HCT116 (cell line): ENCODE measurements around the gene RTN4RL1. TPM values are rescaled to one million over a fixed set of nuclear protein-coding genes. Genes with fewer than 3 reads are reported as not detected.

Experiments
- ATAC-seq: fragments of 200-7000 bp; cut with Tn5 transposase; 2 replicates; pipeline ENCODE4 v1.9.1; 2020; ENCODE audit warnings: mild to moderate bottlenecking, moderate library complexity
- BruUV-seq: library from RNA; stranded (reverse); fragments of 400-500 nt; replicated peaks from 2 replicates; lab custom pipeline; 2021; lab: Mats Ljungman, UMichigan
- CTCF ChIA-PET: fragments of 300-600 bp; sonication (Branson Sonifier 250); formaldehyde crosslinking; loops from one replicate; lab custom pipeline; 2021; ENCODE audit warnings: antibody characterized with exemption; lab: Charles Lee
- POLR2A ChIA-PET: fragments of 300-600, 350-600 bp; sonication (Branson Sonifier 250); formaldehyde crosslinking; loops from one replicate; lab custom pipeline; 2021; ENCODE audit warnings: antibody characterized with exemption; lab: Charles Lee
- RAD21 ChIA-PET, 2 experiments: fragments of 300-600 bp; sonication (Branson Sonifier 250); formaldehyde crosslinking; loops; one replicate each; lab custom pipeline; 2023; ENCODE audit warnings: low total read pairs in 2 of 2; ENCODE audit not compliant: uncharacterized antibody in 2 of 2, unreplicated experiment in 2 of 2, low non-redundant PET in 1 of 2; lab: Charles Lee
- DNase-seq: peaks from one replicate; pipeline ENCODE4 v3.0.0-alpha.2; 2010; ENCODE audit warnings: low read depth, low spot score
- H2AFZ ChIP-seq: fragments of 200-600 bp; shearing (Covaris generic), sonication (generic); 2 replicates; pipeline ENCODE4 v1.6.1; 2017; ENCODE audit warnings: low read depth, mixed run types, mixed read lengths, antibody characterized with exemption, low read length; ENCODE audit not compliant: poor library complexity, severe bottlenecking
- H3K27ac ChIP-seq: 2 replicates; pipeline ENCODE4 v1.5.1; 2012; ENCODE audit warnings: low read depth, low read length
- H3K27me3 ChIP-seq: fragments of 200-600 bp; sonication (generic); 2 replicates; pipeline ENCODE4 v1.6.1; 2016; ENCODE audit warnings: mixed run types, low read length, mixed read lengths; ENCODE audit not compliant: insufficient read depth
- H3K36me3 ChIP-seq, 2 experiments: fragments of 200-500 bp in 1 of 2; fragments of 200-600 bp in 1 of 2; sonication (Bioruptor generic) in 1 of 2; sonication (generic) in 1 of 2; 2 replicates each; pipeline versions ENCODE4 v1.5.1 to v1.6.1; 2014 to 2016; ENCODE audit warnings: low read length in 2 of 2, inconsistent platforms in 1 of 2, mixed read lengths in 1 of 2, mixed run types in 1 of 2; ENCODE audit not compliant: insufficient read depth in 2 of 2, control insufficient read depth in 1 of 2
- H3K4me1 ChIP-seq, 2 experiments: fragments of 200-600 bp in 1 of 2; sonication (generic) in 1 of 2; 2 replicates each; pipeline versions ENCODE4 v1.5.1 to v1.6.1; 2012 to 2017; ENCODE audit warnings: low read length in 2 of 2, inconsistent platforms in 1 of 2, mild to moderate bottlenecking in 1 of 2, mixed read lengths in 1 of 2, mixed run types in 1 of 2, moderate library complexity in 1 of 2; ENCODE audit not compliant: insufficient read depth in 2 of 2, control insufficient read depth in 1 of 2
- H3K4me2 ChIP-seq: fragments of 200-600 bp; sonication (generic); 2 replicates; pipeline ENCODE4 v1.6.1; 2017; ENCODE audit warnings: mixed run types, low read length, mixed read lengths
- H3K4me3 ChIP-seq, 2 experiments: fragments of 200-600 bp in 1 of 2; sonication (generic) in 1 of 2; replicated peaks in 1 of 2; 2 replicates each; pipeline ENCODE4 v1.5.1; 2011 to 2016; ENCODE audit warnings: low read length in 2 of 2, control low read depth in 1 of 2, low read depth in 1 of 2, mild to moderate bottlenecking in 1 of 2, mixed read lengths in 1 of 2, mixed run types in 1 of 2
- H3K79me2 ChIP-seq: fragments of 200-600 bp; sonication (generic); 2 replicates; pipeline ENCODE4 v1.6.1; 2017; ENCODE audit warnings: mild to moderate bottlenecking, mixed run types, low read length, moderate library complexity, mixed read lengths; ENCODE audit not compliant: insufficient read depth
- H3K9ac ChIP-seq: fragments of 200-600 bp; sonication (generic); 2 replicates; pipeline ENCODE4 v1.6.1; 2016; ENCODE audit warnings: low read length, mixed read lengths
- H3K9me2 ChIP-seq: fragments of 200-600 bp; sonication (generic), shearing (Covaris generic); 2 replicates; pipeline ENCODE4 v1.6.1; 2017; ENCODE audit warnings: mixed run types, mild to moderate bottlenecking, moderate library complexity; ENCODE audit not compliant: insufficient read depth
- H3K9me3 ChIP-seq, 2 experiments: fragments of 200-500 bp in 1 of 2; fragments of 200-600 bp in 1 of 2; sonication (Bioruptor generic) in 1 of 2; sonication (generic) in 1 of 2; 2 replicates each; pipeline ENCODE4 v1.6.1; 2014 to 2017; ENCODE audit warnings: low read length in 2 of 2, mixed read lengths in 2 of 2, inconsistent platforms in 1 of 2, low read depth in 1 of 2, mild to moderate bottlenecking in 1 of 2, mixed run types in 1 of 2, moderate library complexity in 1 of 2; ENCODE audit not compliant: control insufficient read depth in 1 of 2, insufficient read depth in 1 of 2
- H4K20me1 ChIP-seq: fragments of 200-600 bp; sonication (generic), shearing (Covaris generic); 2 replicates; pipeline ENCODE4 v1.6.1; 2017; ENCODE audit warnings: mixed run types, mild to moderate bottlenecking, moderate library complexity; ENCODE audit not compliant: insufficient read depth
- CBX3 ChIP-seq: IDR thresholded peaks from 2 replicates; pipeline ENCODE4 v1.6.1; 2012; ENCODE audit warnings: low read depth
- CEBPB ChIP-seq: IDR thresholded peaks from 2 replicates; pipeline ENCODE4 v1.6.1; 2012; ENCODE audit warnings: low read depth
- EZH2phosphoT487 ChIP-seq: fragments of 200-600 bp; IDR thresholded peaks from 2 replicates; pipeline ENCODE4 v1.6.1; 2018; ENCODE audit warnings: antibody characterized with exemption, borderline replicate concordance
- FOSL1 ChIP-seq: IDR thresholded peaks from 2 replicates; pipeline ENCODE4 v1.6.1; 2012; ENCODE audit warnings: low read depth
- JUND ChIP-seq: IDR thresholded peaks from 2 replicates; pipeline ENCODE4 v1.6.1; 2012
- TCF7L2 ChIP-seq: IDR thresholded peaks from 2 replicates; pipeline ENCODE4 v1.7.0; 2011; ENCODE audit warnings: borderline replicate concordance, inconsistent platforms; ENCODE audit not compliant: insufficient read depth, insufficient read length; ENCODE audit errors: extremely low read depth
- intact Hi-C: fragments of 100-400 bp; cut with micrococcal nuclease; formaldehyde crosslinking; loops from 2 replicates; pipeline ENCODE4 v1.10.0; 2022
- total RNA-seq: library from RNA; stranded (reverse); gene quantifications from one replicate; pipeline ENCODE4 v1.2.1, GENCODE V29; 2021; ENCODE audit not compliant: unreplicated experiment
- TF ChIP-seq, protein P1 (sequence below): IDR thresholded peaks from 2 replicates; pipeline ENCODE4 v1.6.1; 2012; ENCODE audit warnings: low read depth
- TF ChIP-seq, protein P2 (sequence below), 3 experiments: fragments of 200-600 bp in 1 of 3; sonication (generic) in 1 of 3; IDR thresholded peaks in 2 of 3; conservative IDR thresholded peaks in 1 of 3; 2 replicates each; pipeline ENCODE4 v1.5.1; 2012 to 2017; ENCODE audit warnings: low read depth in 2 of 3, low read length in 2 of 3, antibody characterized with exemption in 1 of 3, borderline replicate concordance in 1 of 3, control low read depth in 1 of 3, mild to moderate bottlenecking in 1 of 3, mixed read lengths in 1 of 3, mixed run types in 1 of 3, moderate library complexity in 1 of 3; ENCODE audit not compliant: insufficient read depth in 1 of 3
- TF ChIP-seq, protein P3 (sequence below): IDR thresholded peaks from 2 replicates; pipeline ENCODE4 v1.6.1; 2012
- TF ChIP-seq, protein P4 (sequence below): IDR thresholded peaks from 2 replicates; pipeline ENCODE4 v1.6.1; 2011; ENCODE audit warnings: mild to moderate bottlenecking, low read length, moderate library complexity; ENCODE audit not compliant: insufficient replicate concordance; ENCODE audit errors: extremely low read depth

Gene RTN4RL1
- total RNA-seq, 1 experiment from 2014 or later, result 3.7 TPM

DNA sequence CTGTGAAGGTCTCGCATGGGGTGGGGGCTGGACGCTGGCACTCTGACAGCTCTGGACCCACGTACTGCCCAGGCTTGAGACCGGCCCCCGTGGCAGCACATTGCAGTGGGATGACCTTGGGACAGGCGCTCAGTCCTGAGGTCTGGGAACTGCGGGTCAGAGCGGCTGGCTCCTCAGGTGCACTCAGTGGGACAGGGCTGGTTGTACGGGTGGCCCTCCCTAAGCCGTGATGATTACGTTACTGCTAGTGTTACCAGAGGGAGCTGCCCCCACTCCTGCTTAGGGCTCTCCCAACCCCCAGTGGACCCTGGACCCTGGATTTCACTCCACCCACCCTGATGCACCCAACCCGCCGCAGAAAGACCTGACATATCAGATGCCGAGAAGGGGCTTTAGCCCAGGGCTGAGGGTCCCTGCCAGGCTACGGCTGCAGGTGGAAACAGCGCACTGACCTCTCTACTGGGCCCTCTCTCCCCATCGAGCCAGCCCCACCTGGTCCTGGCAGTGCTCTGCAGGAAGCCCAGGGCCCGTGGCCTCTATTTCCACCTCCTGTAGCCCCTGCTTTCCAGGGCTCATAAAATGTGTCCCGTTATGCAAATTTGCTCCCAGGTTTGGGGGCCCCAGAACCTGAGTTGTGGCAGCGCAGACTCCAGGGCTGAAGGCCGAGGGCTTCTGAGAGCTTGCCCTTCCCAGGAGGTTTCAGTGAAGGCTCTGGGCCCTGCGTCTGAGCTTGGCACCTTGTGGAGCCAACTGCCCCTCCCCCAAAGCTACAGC lies 77.2 kb downstream of the RTN4RL1 start (continued):
- TF ChIP-seq, protein P1, sequence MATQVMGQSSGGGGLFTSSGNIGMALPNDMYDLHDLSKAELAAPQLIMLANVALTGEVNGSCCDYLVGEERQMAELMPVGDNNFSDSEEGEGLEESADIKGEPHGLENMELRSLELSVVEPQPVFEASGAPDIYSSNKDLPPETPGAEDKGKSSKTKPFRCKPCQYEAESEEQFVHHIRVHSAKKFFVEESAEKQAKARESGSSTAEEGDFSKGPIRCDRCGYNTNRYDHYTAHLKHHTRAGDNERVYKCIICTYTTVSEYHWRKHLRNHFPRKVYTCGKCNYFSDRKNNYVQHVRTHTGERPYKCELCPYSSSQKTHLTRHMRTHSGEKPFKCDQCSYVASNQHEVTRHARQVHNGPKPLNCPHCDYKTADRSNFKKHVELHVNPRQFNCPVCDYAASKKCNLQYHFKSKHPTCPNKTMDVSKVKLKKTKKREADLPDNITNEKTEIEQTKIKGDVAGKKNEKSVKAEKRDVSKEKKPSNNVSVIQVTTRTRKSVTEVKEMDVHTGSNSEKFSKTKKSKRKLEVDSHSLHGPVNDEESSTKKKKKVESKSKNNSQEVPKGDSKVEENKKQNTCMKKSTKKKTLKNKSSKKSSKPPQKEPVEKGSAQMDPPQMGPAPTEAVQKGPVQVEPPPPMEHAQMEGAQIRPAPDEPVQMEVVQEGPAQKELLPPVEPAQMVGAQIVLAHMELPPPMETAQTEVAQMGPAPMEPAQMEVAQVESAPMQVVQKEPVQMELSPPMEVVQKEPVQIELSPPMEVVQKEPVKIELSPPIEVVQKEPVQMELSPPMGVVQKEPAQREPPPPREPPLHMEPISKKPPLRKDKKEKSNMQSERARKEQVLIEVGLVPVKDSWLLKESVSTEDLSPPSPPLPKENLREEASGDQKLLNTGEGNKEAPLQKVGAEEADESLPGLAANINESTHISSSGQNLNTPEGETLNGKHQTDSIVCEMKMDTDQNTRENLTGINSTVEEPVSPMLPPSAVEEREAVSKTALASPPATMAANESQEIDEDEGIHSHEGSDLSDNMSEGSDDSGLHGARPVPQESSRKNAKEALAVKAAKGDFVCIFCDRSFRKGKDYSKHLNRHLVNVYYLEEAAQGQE, result no peak
- TF ChIP-seq EZH2phosphoT487 (no peak), FOSL1 (no peak)

DNA sequence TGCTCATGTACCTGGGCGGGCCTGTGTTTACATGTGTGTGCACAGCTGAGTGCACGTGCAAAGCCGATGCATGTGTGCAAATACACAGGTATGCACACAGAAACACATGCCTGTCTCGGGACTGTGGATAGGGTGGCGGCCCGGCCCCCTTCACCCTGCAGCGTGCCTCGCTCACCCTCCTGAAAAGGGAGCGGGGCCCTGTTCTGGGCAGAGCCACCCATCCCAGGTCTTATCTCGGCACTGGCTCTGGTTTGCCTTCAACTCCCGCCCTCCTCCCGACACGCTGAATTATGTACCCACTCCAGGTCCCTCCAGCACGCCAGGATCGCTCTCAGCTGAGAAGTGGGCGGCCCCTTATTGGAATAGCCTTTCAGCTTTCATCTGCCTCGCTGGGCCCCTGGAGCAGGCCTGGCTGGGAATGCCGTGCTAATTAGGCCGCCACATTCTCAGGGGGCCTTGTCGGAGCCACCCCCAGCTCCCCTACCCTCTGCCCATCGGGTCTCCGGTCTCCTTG lies 77.8 kb downstream of the RTN4RL1 start:
- Histone ChIP-seq H3K27me3 (no peaks in the 10 kb centered on the region), H3K4me1 (no peaks in the 10 kb centered on the region), H3K9ac (no peak overlapping the region), H3K27ac (no peak overlapping the region), H3K9me2 (no peaks in the 10 kb centered on the region), H3K4me2 (no peak overlapping the region), H4K20me1 (no peaks in the 10 kb centered on the region), H3K79me2 (no peaks in the 10 kb centered on the region), H3K36me3 (no peaks in the 10 kb centered on the region), H3K4me3 (no peak overlapping the region), H3K9me3 (no peaks in the 10 kb centered on the region), H2AFZ (no peak overlapping the region)
- POLR2A ChIA-PET, result no interaction called here
- RAD21 ChIA-PET, result no interaction called here
- BruUV-seq, result no TSS peak
- ATAC-seq (no peak), DNase-seq (no peak)
- intact Hi-C loops, result no loop called here
- CTCF ChIA-PET, result no interaction called here
- TF ChIP-seq, protein P2, sequence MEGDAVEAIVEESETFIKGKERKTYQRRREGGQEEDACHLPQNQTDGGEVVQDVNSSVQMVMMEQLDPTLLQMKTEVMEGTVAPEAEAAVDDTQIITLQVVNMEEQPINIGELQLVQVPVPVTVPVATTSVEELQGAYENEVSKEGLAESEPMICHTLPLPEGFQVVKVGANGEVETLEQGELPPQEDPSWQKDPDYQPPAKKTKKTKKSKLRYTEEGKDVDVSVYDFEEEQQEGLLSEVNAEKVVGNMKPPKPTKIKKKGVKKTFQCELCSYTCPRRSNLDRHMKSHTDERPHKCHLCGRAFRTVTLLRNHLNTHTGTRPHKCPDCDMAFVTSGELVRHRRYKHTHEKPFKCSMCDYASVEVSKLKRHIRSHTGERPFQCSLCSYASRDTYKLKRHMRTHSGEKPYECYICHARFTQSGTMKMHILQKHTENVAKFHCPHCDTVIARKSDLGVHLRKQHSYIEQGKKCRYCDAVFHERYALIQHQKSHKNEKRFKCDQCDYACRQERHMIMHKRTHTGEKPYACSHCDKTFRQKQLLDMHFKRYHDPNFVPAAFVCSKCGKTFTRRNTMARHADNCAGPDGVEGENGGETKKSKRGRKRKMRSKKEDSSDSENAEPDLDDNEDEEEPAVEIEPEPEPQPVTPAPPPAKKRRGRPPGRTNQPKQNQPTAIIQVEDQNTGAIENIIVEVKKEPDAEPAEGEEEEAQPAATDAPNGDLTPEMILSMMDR (IDR thresholded peaks at IDR 0.05 in 2 of 3, conservative IDR thresholded peaks at IDR 0.05 in 1 of 3; ENCODE audit: borderline replicate concordance in 1 of 3, insufficient read depth in 1 of 3, low read depth in 2 of 3, low read length in 2 of 3), result no peak
- TF ChIP-seq JUND (no peak), CEBPB (no peak), CBX3 (no peak), TCF7L2 (no peak)
- TF ChIP-seq, protein P3, sequence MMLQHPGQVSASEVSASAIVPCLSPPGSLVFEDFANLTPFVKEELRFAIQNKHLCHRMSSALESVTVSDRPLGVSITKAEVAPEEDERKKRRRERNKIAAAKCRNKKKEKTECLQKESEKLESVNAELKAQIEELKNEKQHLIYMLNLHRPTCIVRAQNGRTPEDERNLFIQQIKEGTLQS, result no peak
- TF ChIP-seq, protein P4, sequence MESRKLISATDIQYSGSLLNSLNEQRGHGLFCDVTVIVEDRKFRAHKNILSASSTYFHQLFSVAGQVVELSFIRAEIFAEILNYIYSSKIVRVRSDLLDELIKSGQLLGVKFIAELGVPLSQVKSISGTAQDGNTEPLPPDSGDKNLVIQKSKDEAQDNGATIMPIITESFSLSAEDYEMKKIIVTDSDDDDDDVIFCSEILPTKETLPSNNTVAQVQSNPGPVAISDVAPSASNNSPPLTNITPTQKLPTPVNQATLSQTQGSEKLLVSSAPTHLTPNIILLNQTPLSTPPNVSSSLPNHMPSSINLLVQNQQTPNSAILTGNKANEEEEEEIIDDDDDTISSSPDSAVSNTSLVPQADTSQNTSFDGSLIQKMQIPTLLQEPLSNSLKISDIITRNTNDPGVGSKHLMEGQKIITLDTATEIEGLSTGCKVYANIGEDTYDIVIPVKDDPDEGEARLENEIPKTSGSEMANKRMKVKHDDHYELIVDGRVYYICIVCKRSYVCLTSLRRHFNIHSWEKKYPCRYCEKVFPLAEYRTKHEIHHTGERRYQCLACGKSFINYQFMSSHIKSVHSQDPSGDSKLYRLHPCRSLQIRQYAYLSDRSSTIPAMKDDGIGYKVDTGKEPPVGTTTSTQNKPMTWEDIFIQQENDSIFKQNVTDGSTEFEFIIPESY, result no peak
- TF ChIP-seq, protein P1, result no peak
